Gastroesophageal sphincter (tissue), 3 donors: ENCODE results near the gene RXRA.

Source experiments
- CTCF ChIP-seq, 4 experiments: fragments of 200-600 bp in 2 of 4; fragments of 450-650 bp in 2 of 4; sonication (generic) in 1 of 4; IDR thresholded peaks; one replicate each; pipeline ENCODE4 v1.5.1; 2017 to 2019; ENCODE audit warnings: antibody characterized with exemption in 4 of 4, mild to moderate bottlenecking in 2 of 4, moderate library complexity in 2 of 4
- EP300 ChIP-seq: sonication (generic); formaldehyde crosslinking; IDR thresholded peaks from one replicate; pipeline ENCODE4 v1.6.1; 2017; ENCODE audit warnings: antibody characterized with exemption, mild to moderate bottlenecking
- POLR2A ChIP-seq, 2 donors: fragments of 450-650 bp; IDR thresholded peaks; one replicate each; pipeline ENCODE4 v1.6.1; 2017; ENCODE audit warnings: antibody characterized with exemption in 2 of 2, mild to moderate bottlenecking in 2 of 2, moderate library complexity in 1 of 2
- POLR2AphosphoS5 ChIP-seq: sonication (generic); formaldehyde crosslinking; IDR thresholded peaks from one replicate; pipeline ENCODE4 v1.6.1; 2017; ENCODE audit warnings: antibody characterized with exemption

- no peak for TF ChIP-seq CTCF (IDR thresholded peaks at IDR 0.05)
- TF ChIP-seq POLR2A (IDR thresholded peaks at IDR 0.05), result no peak
- no peak for TF ChIP-seq EP300
- no peak for TF ChIP-seq POLR2AphosphoS5
Measured at GRCh38 chr9:134373269-134373668, 47.0 kb downstream of the RXRA start.
